GM23338 (cell line): Measurements from ENCODE around the gene PRDM5. TPM values are rescaled to one million over a fixed set of nuclear protein-coding genes. Genes with fewer than 3 reads are reported as not detected.
A peak's percentile ranks its signal among the peaks of the same experiment; 100 is the strongest.

Source experiments
- ATAC-seq: fragments of 200-7000 bp; cut with Tn5 transposase; 3 replicates; pipeline ENCODE4 v1.9.1; 2020
- DNase-seq: peaks from one replicate; pipeline ENCODE4 v3.0.0-alpha.2; 2015; ENCODE audit warnings: low spot score
- H2AFZ ChIP-seq: fragments of 200-600 bp; sonication (generic); 2 replicates; pipeline ENCODE4 v1.8.0; 2016; ENCODE audit warnings: antibody characterized with exemption, mild to moderate bottlenecking, moderate library complexity
- H3F3A ChIP-seq: fragments of 200-600 bp; sonication (generic); replicated peaks from 2 replicates; pipeline ENCODE4 v1.8.0; 2017; ENCODE audit warnings: antibody characterized with exemption, mixed run types, low read depth
- H3K27ac ChIP-seq: fragments of 200-600 bp; sonication (generic); 2 replicates; pipeline ENCODE4 v1.6.1; 2016; ENCODE audit warnings: low read depth
- H3K27me3 ChIP-seq: fragments of 200-600 bp; sonication (generic); 2 replicates; pipeline ENCODE4 v1.8.0; 2016; ENCODE audit warnings: mild to moderate bottlenecking, mixed run types, moderate library complexity; ENCODE audit not compliant: insufficient read depth
- H3K36me3 ChIP-seq: fragments of 200-600 bp; sonication (generic); 2 replicates; pipeline ENCODE4 v1.8.0; 2016; ENCODE audit warnings: mild to moderate bottlenecking; ENCODE audit not compliant: insufficient read depth
- H3K4me1 ChIP-seq: fragments of 200-600 bp; sonication (generic); 2 replicates; pipeline ENCODE4 v1.8.0; 2016; ENCODE audit warnings: mild to moderate bottlenecking, moderate library complexity; ENCODE audit not compliant: insufficient read depth
- H3K4me2 ChIP-seq: fragments of 200-600 bp; sonication (generic); 2 replicates; pipeline ENCODE4 v1.7.1; 2017; ENCODE audit warnings: mixed run types
- H3K4me3 ChIP-seq: fragments of 200-600 bp; sonication (generic); 2 replicates; pipeline ENCODE4 v1.6.1; 2016; ENCODE audit warnings: mixed run types
- H3K79me2 ChIP-seq: fragments of 200-600 bp; sonication (generic); replicated peaks from 2 replicates; pipeline ENCODE4 v1.8.0; 2017; ENCODE audit warnings: mild to moderate bottlenecking; ENCODE audit not compliant: insufficient read depth
- H3K9me2 ChIP-seq: fragments of 200-600 bp; sonication (generic); 2 replicates; pipeline ENCODE4 v1.8.0; 2017; ENCODE audit not compliant: insufficient read depth
- H4K20me1 ChIP-seq: fragments of 200-600 bp; sonication (generic); replicated peaks from 2 replicates; pipeline ENCODE4 v1.8.0; 2017; ENCODE audit warnings: mild to moderate bottlenecking; ENCODE audit not compliant: insufficient read depth
- H3K27ac Mint-ChIP-seq: 2 replicates; pipeline ENCODE4 v1.8.0; 2020; ENCODE audit warnings: inconsistent platforms, mild to moderate bottlenecking, moderate library complexity, mixed read lengths
- H3K27me3 Mint-ChIP-seq: 3 replicates; pipeline ENCODE4 v1.8.0; 2022; ENCODE audit warnings: low read depth, mild to moderate bottlenecking, moderate library complexity, mixed read lengths, inconsistent platforms; ENCODE audit not compliant: insufficient read depth, poor library complexity
- H3K36me3 Mint-ChIP-seq: 3 replicates; pipeline ENCODE4 v1.8.0; 2021; ENCODE audit warnings: low read depth, mild to moderate bottlenecking, inconsistent platforms, moderate library complexity, mixed read lengths
- H3K4me1 Mint-ChIP-seq: 3 replicates; pipeline ENCODE4 v1.8.0; 2020; ENCODE audit warnings: mild to moderate bottlenecking, inconsistent platforms, mixed read lengths
- H3K4me3 Mint-ChIP-seq: 3 replicates; pipeline ENCODE4 v1.8.0; 2021; ENCODE audit warnings: moderate library complexity, mild to moderate bottlenecking, inconsistent platforms, mixed read lengths
- H3K9me3 Mint-ChIP-seq: 3 replicates; pipeline ENCODE4 v1.8.0; 2020; ENCODE audit warnings: moderate library complexity, mild to moderate bottlenecking, inconsistent platforms, mixed read lengths
- CREB1 ChIP-seq: fragments of 250-450 bp; sonication (Bioruptor Pico); IDR thresholded peaks from 2 replicates; pipeline ENCODE4 v1.5.0; 2020; ENCODE audit warnings: low read depth, mild to moderate bottlenecking, moderate library complexity
- EZH2 ChIP-seq: fragments of 200-600 bp; sonication (generic); IDR thresholded peaks from one replicate; pipeline ENCODE4 v1.8.0; 2017; ENCODE audit warnings: antibody characterized with exemption, mild to moderate bottlenecking, low read depth; ENCODE audit not compliant: unreplicated experiment
- JUNB ChIP-seq: IDR thresholded peaks from one replicate; pipeline ENCODE4 v1.6.1; 2016; ENCODE audit warnings: antibody characterized with exemption; ENCODE audit not compliant: unreplicated experiment
- POLR2AphosphoS5 ChIP-seq: IDR thresholded peaks from 2 replicates; pipeline ENCODE4 v1.6.1; 2016; ENCODE audit warnings: antibody characterized with exemption, low read depth
- REST ChIP-seq: IDR thresholded peaks from one replicate; pipeline ENCODE4 v1.6.1; 2018; ENCODE audit warnings: antibody characterized with exemption; ENCODE audit not compliant: unreplicated experiment
- STAT1 ChIP-seq: IDR thresholded peaks from one replicate; pipeline ENCODE4 v1.6.1; 2016; ENCODE audit warnings: antibody characterized with exemption; ENCODE audit not compliant: unreplicated experiment
- ZNF462 ChIP-seq: fragments of 250-450 bp; sonication (Bioruptor Pico); IDR thresholded peaks from 2 replicates; pipeline ENCODE4 v1.5.0; 2020; ENCODE audit warnings: mild to moderate bottlenecking, moderate library complexity
- polyA plus RNA-seq: library from polyadenylated mRNA; unstranded; fragments of >200 nt; fragmentation: Nextera tagmentation; extraction: Ambion mirVana; gene quantifications from 2 replicates; pipeline ENCODE4 v1.2.1, GENCODE V29; 2016
- total RNA-seq: library from RNA; depleted of rRNA; stranded (reverse); fragments of >200 nt; shearing (Covaris generic); gene quantifications from 2 replicates; pipeline ENCODE4 v1.2.3, GENCODE V29; 2014

The PRDM5 gene
- total and polyA plus RNA-seq, 2 experiments from 2014 or later: 11.2 to 40.4 TPM

- Histone ChIP-seq H3K27ac (no peak overlapping the region), H3F3A (no peaks in the 10 kb centered on the region), H3K36me3 (no peaks in the 10 kb centered on the region; the same call in 1 of the 2 replicates), H2AFZ (no peak overlapping the region), H3K4me2 (no peak overlapping the region), H3K79me2 (no peaks in the 10 kb centered on the region), H3K27me3 (no peaks in the 10 kb centered on the region), H3K4me1 (no peaks in the 10 kb centered on the region), H3K4me3 (no peak overlapping the region), H4K20me1 (no peaks in the 10 kb centered on the region), H3K9me2 (no peaks in the 10 kb centered on the region)
- peak; percentile 6 for DNase-seq
- H3K9me3 Mint-ChIP-seq: peaks cover 8% of the 10 kb centered on the region; the same call in 2 of the 3 replicates
- TF ChIP-seq STAT1 (no peak), ZNF462 (CRISPR knock-in tag) (no peak), REST (no peak), JUNB (no peak), CREB1 (CRISPR knock-in tag) (no peak), EZH2 (no peak), POLR2AphosphoS5 (no peak)
- H3K4me1 Mint-ChIP-seq: peaks cover 3% of the 10 kb centered on the region; the same call in 2 of the 3 replicates
- no peak overlapping the region for H3K4me3 Mint-ChIP-seq
- H3K36me3 Mint-ChIP-seq: peaks cover 19% of the 10 kb centered on the region; the same call in 2 of the 3 replicates
- no peaks in the 10 kb centered on the region for H3K27me3 Mint-ChIP-seq
- H3K27ac Mint-ChIP-seq: no peak overlapping the region
- ATAC-seq: no peak
Observed at GRCh38 chr4:120814886-120815285, 107.6 kb downstream of the PRDM5 start.
